ENCODE measurements around the gene MAGEF1.

MAGEF1 gene

DNA sequence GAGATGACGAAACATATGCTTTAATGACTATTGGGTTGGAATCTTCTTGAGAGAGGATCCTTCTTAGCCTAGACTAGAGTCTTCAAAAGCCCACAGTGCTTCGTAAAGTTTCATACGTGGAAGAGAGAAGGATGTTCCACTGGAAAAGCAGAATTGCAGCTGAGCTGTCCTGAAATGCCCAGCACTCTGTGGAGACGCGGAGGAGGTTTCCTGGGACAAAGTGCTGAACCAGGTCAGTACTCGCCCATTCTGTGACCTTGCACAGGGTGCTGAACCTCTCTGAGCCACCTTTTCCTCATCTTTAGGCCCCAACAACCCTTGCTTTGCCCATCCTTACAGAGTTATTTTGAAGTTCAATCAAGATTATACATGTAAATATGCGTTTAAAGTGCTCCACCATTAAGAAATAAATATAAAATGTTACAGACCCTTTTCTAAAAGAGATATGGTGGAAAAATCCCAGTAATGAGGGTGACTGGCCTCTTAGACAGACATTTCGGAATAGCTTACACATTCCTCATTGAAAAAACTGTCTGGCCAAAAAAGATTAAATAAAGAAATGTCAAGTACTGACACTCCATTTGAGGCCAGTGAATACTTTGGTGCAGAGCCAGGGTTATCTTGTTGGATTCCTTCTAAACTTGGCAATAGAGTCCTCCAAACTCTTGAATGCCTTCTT is 4.2 kb upstream of the MAGEF1 start:
- Histone ChIP-seq H3K36me3 (ENCODE audit: insufficient read depth, low read length) (no peaks in the 10 kb centered on the region), H3K4me1 (ENCODE audit: insufficient read depth, low read length) (peaks cover 7% of the 10 kb centered on the region), H3K9ac (ENCODE audit: low read length) (no peak overlapping the region), H3K9me3 (ENCODE audit: low read length) (no peaks in the 10 kb centered on the region), H3K27me3 (ENCODE audit: control insufficient read depth in 1 of 2, insufficient read depth in 2 of 2, low read length in 2 of 2) (no peaks in the 10 kb centered on the region), H3K27ac (ENCODE audit: low read depth, low read length) (no peak overlapping the region), H3K4me3 (ENCODE audit: low read depth in 1 of 2, low read length in 2 of 2) (no peak overlapping the region)

DNA sequence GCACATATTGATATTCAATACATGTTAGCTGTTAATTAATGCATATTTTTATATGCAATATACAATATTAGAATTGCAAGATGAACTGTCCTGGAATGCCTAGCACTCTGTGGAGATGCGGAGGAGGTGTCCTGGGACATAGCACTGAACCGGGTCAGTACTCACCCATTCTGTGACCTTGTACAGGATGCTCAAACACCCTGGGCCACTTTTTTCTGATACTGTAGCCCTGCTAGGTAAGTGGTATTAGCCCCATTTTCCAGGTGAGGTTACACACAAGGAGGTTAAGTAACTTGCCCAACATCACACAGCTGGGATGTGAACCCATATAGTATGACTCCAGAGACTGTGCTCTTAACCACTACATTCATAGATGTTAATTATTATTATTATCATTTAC is 1.7 kb upstream of the MAGEF1 start:
- H3K9ac ChIP-seq (ENCODE audit: low read length), result no peak overlapping the region
- H3K4me3 ChIP-seq (ENCODE audit: low read depth in 1 of 2, low read length in 2 of 2), result no peak overlapping the region
- no peaks in the 10 kb centered on the region for H3K27me3 ChIP-seq (ENCODE audit: control insufficient read depth in 1 of 2, insufficient read depth in 2 of 2, low read length in 2 of 2)
- peaks cover 8% of the 10 kb centered on the region for H3K36me3 ChIP-seq (ENCODE audit: insufficient read depth, low read length)
- H3K9me3 ChIP-seq (ENCODE audit: low read length), result no peaks in the 10 kb centered on the region
- H3K4me1 ChIP-seq (ENCODE audit: insufficient read depth, low read length), result peaks cover 27% of the 10 kb centered on the region
- no peak overlapping the region for H3K27ac ChIP-seq (ENCODE audit: low read depth, low read length)

DNA sequence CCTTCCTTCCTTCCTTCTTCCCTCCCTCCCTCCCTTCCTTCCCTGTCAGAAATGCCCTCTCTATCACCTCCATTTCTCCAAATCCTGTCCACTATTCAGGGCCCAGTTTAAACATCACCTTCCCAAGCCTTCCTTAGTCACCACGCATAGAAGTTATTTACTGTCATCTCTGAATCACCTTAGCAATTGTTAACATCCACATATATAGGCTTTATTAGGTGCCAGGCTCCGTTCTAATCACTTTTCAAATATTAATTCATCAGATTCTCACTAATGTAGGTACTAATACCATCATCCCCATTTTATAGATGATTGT is 1.1 kb upstream of the MAGEF1 start:
- H3K27ac ChIP-seq (ENCODE audit: low read depth, low read length), result no peak overlapping the region
- H3K4me1 ChIP-seq (ENCODE audit: insufficient read depth, low read length), result peaks cover 27% of the 10 kb centered on the region
- peaks cover 12% of the 10 kb centered on the region for H3K36me3 ChIP-seq (ENCODE audit: insufficient read depth, low read length)
- H3K27me3 ChIP-seq (ENCODE audit: control insufficient read depth in 1 of 2, insufficient read depth in 2 of 2, low read length in 2 of 2), result no peaks in the 10 kb centered on the region
- no peak overlapping the region for H3K4me3 ChIP-seq (ENCODE audit: low read depth in 1 of 2, low read length in 2 of 2)
- no peaks in the 10 kb centered on the region for H3K9me3 ChIP-seq (ENCODE audit: low read length)
- H3K9ac ChIP-seq (ENCODE audit: low read length), result no peak overlapping the region

DNA sequence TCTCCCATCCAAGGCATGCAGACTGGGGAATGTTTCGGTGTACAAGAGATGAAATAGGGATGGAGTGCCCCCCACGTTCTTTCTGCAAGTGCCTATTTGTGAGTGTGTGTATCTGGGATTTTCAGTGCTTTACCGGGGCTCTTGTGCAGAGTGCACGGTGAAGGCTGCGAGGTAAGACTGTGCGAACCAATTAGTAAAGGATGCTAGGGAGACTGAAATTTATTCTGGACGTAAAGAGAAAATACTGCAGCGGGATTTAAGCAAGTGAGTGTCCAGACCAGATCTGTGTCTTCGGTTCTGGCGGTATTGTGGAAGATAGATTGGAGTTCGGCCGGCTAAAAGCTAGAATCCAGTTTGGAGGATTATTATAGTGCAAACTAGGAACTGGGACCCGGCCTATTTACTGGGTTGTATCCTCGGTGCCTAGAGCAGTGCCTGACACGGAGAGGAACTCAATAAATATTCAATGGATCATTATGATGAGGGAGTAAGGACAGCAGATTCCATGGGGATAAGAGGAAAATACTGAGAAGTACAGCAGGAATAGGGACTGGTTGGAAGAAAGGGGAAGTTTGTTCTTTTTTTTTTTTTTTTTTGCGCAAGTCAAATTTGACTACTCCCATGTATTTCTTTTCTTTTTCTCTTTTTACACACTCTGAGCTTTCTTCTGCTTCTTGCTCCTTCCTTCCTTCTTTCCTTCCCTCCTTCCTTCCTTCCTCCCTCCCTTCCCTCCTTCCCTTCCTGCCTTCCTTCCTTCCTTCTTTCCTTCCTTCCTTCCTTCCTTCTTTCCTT is 580 bp upstream of the MAGEF1 start:
- peaks cover 15% of the 10 kb centered on the region for H3K36me3 ChIP-seq (ENCODE audit: insufficient read depth, low read length)
- peak overlapping the region; percentile 93 for H3K4me3 ChIP-seq (ENCODE audit: low read depth in 1 of 2, low read length in 2 of 2)
- peak overlapping the region; percentile 93 for H3K27ac ChIP-seq (ENCODE audit: low read depth, low read length)
- no peaks in the 10 kb centered on the region for H3K9me3 ChIP-seq (ENCODE audit: low read length)
- H3K9ac ChIP-seq (ENCODE audit: low read length), result peak overlapping the region; percentile 59
- H3K4me1 ChIP-seq (ENCODE audit: insufficient read depth, low read length), result peaks cover 27% of the 10 kb centered on the region
- H3K27me3 ChIP-seq (ENCODE audit: control insufficient read depth in 1 of 2, insufficient read depth in 2 of 2, low read length in 2 of 2), result no peaks in the 10 kb centered on the region

DNA sequence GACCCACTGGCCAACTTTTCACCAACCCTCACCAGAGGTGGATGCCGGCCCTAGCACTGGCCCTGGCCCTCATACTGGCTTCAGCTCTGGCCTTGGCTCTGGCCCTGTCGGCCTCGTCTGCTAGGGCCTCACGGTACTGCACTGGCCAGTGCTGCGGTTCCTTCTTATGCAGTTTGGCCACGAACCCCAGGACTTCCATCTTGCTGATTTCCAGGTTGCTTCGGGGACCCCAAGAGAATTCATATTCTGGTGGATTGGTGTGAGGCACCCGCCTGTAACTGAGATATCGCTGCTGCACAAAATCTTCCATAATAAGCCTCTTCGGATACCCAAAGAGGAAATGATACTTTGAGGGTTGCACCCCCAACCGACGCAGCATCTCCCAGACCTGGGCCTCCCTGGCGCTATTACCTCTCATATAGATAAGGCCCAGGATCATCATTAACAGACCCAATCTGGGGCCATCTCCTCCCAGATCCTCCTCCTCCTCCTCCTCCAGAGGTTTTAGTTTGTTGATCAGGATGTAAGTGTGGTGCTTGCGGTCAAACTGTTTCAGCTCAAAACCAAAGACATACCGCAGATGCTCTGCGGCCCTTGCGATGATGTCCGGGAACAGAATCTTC is 883 bp downstream of the MAGEF1 start:
- Histone ChIP-seq H3K27ac (ENCODE audit: low read depth, low read length) (peak overlapping the region; percentile 93), H3K36me3 (ENCODE audit: insufficient read depth, low read length) (peaks cover 18% of the 10 kb centered on the region), H3K4me1 (ENCODE audit: insufficient read depth, low read length) (peaks cover 23% of the 10 kb centered on the region), H3K4me3 (ENCODE audit: low read depth in 1 of 2, low read length in 2 of 2) (peak overlapping the region; percentile 93), H3K27me3 (ENCODE audit: control insufficient read depth in 1 of 2, insufficient read depth in 2 of 2, low read length in 2 of 2) (no peaks in the 10 kb centered on the region), H3K9me3 (ENCODE audit: low read length) (no peaks in the 10 kb centered on the region), H3K9ac (ENCODE audit: low read length) (peak overlapping the region; percentile 59)

DNA sequence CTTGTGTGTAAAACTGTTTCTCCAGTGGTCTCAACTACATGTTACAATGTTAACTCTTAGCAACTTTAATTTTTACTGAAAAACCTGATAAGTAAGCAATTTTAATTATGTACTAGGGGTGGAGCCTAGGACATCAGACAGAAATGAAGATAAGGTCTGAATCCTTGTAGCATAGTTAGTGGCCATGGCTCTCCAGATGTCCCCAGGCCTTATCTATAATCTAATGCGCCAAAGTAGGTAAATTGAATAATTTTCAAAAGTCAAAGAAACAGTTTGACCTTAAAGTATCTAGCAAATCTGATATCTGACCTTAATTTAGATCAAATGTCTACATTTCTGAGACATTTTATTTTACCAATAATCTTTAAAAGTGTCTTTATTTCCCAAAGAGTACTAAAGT is 8.2 kb downstream of the MAGEF1 start:
- Histone ChIP-seq H3K36me3 (ENCODE audit: insufficient read depth, low read length) (peaks cover 9% of the 10 kb centered on the region), H3K9me3 (ENCODE audit: low read length) (no peaks in the 10 kb centered on the region), H3K27me3 (ENCODE audit: control insufficient read depth in 1 of 2, insufficient read depth in 2 of 2, low read length in 2 of 2) (no peaks in the 10 kb centered on the region), H3K4me1 (ENCODE audit: insufficient read depth, low read length) (no peaks in the 10 kb centered on the region), H3K4me3 (ENCODE audit: low read depth in 1 of 2, low read length in 2 of 2) (no peak overlapping the region), H3K27ac (ENCODE audit: low read depth, low read length) (no peak overlapping the region), H3K9ac (ENCODE audit: low read length) (no peak overlapping the region)

DNA sequence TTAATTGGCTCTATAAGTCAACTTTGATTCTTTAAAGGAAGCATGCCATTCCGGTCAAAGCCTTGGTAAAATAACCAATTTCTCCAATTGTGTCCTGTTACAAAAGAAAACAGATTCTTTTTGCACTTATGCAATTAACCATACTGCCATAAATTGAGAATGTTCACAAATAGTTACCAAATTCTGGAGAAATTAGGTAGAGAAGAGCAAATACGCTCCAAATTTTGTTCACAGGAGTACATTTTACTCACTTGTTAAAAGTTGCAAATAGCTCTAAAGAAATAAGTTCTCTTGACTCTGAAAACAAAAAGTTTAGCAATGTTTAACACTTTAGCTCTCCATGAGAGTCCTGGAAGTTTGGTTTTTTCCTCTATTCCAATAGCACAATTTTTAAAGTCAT is 11.1 kb downstream of the MAGEF1 start:
- no peak overlapping the region for H3K9ac ChIP-seq (ENCODE audit: low read length)

DNA sequence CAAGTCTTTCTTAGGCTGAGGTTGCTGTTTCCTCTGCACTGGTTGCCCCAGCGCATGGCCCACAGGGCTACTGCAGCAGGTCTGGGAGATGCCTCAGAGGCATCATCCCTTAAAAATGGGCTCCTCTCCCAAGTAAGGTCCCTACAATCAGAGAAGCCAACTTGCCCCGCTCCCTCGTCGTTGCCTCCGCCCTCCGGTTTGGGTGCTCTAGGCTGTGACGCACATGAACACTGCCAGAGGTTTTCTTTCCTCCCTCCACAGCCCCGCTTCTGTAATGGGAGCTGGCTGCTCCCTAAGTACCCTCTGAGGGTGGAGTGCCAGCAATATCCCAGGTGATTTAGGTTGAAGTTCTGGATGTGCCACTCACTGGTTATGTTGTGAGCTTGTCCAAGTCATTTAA is 14.0 kb downstream of the MAGEF1 start:
- Histone ChIP-seq H3K9ac (ENCODE audit: low read length) (no peak overlapping the region), H3K4me1 (ENCODE audit: insufficient read depth, low read length) (peaks cover 4% of the 10 kb centered on the region), H3K4me3 (ENCODE audit: low read depth in 1 of 2, low read length in 2 of 2) (no peak overlapping the region), H3K27ac (ENCODE audit: low read depth, low read length) (no peak overlapping the region), H3K36me3 (ENCODE audit: insufficient read depth, low read length) (no peaks in the 10 kb centered on the region), H3K9me3 (ENCODE audit: low read length) (no peaks in the 10 kb centered on the region), H3K27me3 (ENCODE audit: control insufficient read depth in 1 of 2, insufficient read depth in 2 of 2, low read length in 2 of 2) (no peaks in the 10 kb centered on the region)

More for the DNA sequence above, 11.1 kb downstream of the MAGEF1 start:
- no peaks in the 10 kb centered on the region for H3K4me1 ChIP-seq (ENCODE audit: insufficient read depth, low read length)
- no peaks in the 10 kb centered on the region for H3K36me3 ChIP-seq (ENCODE audit: insufficient read depth, low read length)
- no peaks in the 10 kb centered on the region for H3K9me3 ChIP-seq (ENCODE audit: low read length)
- H3K27ac ChIP-seq (ENCODE audit: low read depth, low read length), result no peak overlapping the region
- no peak overlapping the region for H3K4me3 ChIP-seq (ENCODE audit: low read depth in 1 of 2, low read length in 2 of 2)
- H3K27me3 ChIP-seq (ENCODE audit: control insufficient read depth in 1 of 2, insufficient read depth in 2 of 2, low read length in 2 of 2), result no peaks in the 10 kb centered on the region

DNA sequence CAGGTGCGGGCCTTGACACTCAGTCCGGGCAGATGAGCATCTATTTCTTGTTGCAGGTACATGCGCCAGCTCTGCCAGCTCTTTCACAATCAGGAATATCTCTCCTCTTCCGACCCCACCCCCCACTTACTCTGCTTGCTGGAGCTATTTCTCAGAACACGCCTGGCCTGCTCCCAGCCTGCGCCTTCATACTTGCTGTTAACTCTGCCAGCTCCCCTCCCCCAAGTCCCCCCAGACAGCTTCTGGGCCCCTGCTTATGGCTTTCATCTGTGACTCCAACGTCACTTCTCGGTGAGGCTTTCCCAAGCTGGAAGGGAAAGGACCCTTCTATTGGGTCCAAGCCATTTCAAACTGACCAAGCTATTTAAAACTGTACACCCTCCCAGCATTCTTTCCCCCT is 15.2 kb downstream of the MAGEF1 start:
- no peaks in the 10 kb centered on the region for H3K27me3 ChIP-seq (ENCODE audit: control insufficient read depth in 1 of 2, insufficient read depth in 2 of 2, low read length in 2 of 2)
- H3K9ac ChIP-seq (ENCODE audit: low read length), result no peak overlapping the region
- H3K9me3 ChIP-seq (ENCODE audit: low read length), result no peaks in the 10 kb centered on the region
- H3K36me3 ChIP-seq (ENCODE audit: insufficient read depth, low read length), result no peaks in the 10 kb centered on the region
- peaks cover 14% of the 10 kb centered on the region for H3K4me1 ChIP-seq (ENCODE audit: insufficient read depth, low read length)
- no peak overlapping the region for H3K4me3 ChIP-seq (ENCODE audit: low read depth in 1 of 2, low read length in 2 of 2)
- H3K27ac ChIP-seq (ENCODE audit: low read depth, low read length), result no peak overlapping the region

DNA sequence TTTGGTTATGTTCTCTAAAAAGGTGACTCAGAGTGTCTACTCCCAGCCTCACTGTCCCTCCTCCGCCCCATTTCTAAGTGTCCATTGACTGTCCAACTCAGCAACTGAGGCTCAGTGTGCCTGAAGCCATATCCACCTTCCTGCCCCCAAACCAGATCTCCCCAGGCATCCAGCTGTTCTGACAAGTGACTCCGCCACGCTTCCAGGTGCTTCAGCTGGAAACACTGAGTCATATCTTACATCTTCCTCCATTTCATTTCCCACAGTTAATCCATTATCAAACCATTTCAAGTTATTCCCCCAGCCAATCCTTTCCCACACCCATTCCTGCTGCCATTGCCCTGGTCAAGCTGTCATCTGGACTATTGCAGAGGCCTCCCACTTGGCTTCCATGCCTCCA is 17.1 kb downstream of the MAGEF1 start:
- H3K9ac ChIP-seq (ENCODE audit: low read length), result no peak overlapping the region
- H3K36me3 ChIP-seq (ENCODE audit: insufficient read depth, low read length), result no peaks in the 10 kb centered on the region
- H3K27ac ChIP-seq (ENCODE audit: low read depth, low read length), result no peak overlapping the region
- no peak overlapping the region for H3K4me3 ChIP-seq (ENCODE audit: low read depth in 1 of 2, low read length in 2 of 2)
- H3K4me1 ChIP-seq (ENCODE audit: insufficient read depth, low read length), result peaks cover 28% of the 10 kb centered on the region
- no peaks in the 10 kb centered on the region for H3K9me3 ChIP-seq (ENCODE audit: low read length)
- H3K27me3 ChIP-seq (ENCODE audit: control insufficient read depth in 1 of 2, insufficient read depth in 2 of 2, low read length in 2 of 2), result no peaks in the 10 kb centered on the region

DNA sequence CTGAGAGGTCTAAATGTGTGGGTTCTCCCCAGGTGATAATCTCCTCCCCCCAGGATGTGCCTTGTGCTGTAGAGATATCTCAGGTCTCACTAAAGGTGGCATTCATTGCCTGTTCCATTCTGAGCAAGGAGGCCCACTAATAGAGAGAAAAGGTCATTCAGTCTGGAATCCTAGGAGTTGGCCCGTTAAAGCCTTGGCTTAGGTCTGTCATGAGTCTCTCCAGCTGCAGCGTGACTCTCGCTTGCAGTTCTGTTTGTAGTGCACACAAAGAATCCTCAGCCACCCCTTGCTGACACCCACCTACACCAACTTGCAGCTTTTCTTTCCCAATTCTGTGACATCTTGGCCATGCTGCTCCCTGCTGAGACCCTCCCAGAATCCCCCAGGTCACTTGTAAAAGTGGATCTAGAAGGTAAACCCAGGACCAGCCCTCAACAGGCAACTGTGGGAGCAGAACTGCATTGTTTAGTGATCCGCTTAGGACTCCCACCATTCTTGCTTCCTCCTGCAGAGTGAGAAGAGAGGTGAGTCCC is 17.7 kb downstream of the MAGEF1 start:
- Histone ChIP-seq H3K36me3 (ENCODE audit: insufficient read depth, low read length) (no peaks in the 10 kb centered on the region), H3K9ac (ENCODE audit: low read length) (no peak overlapping the region), H3K4me1 (ENCODE audit: insufficient read depth, low read length) (peaks cover 32% of the 10 kb centered on the region), H3K27ac (ENCODE audit: low read depth, low read length) (no peak overlapping the region), H3K4me3 (ENCODE audit: low read depth in 1 of 2, low read length in 2 of 2) (no peak overlapping the region), H3K27me3 (ENCODE audit: control insufficient read depth in 1 of 2, insufficient read depth in 2 of 2, low read length in 2 of 2) (no peaks in the 10 kb centered on the region), H3K9me3 (ENCODE audit: low read length) (no peaks in the 10 kb centered on the region)

Measured in muscle layer of colon (tissue), 2 donors.